ENCODE measurements around the gene AFMID. TPM values are rescaled to one million over a fixed set of nuclear protein-coding genes. Genes with fewer than 3 reads are reported as not detected.

The AFMID gene
- total RNA-seq, 1 experiment from 2014 or later, result 65.0 TPM

GRCh38 chr17:78241277-78242023 lies 54.3 kb downstream of the AFMID start:
- TF ChIP-seq CTCF (conservative IDR thresholded peaks at IDR 0.05; ENCODE audit: low read depth, low read length), result no peak
- TF ChIP-seq EZH2 (IDR thresholded peaks at IDR 0.05; ENCODE audit: borderline replicate concordance, low read depth, low read length, poor library complexity, severe bottlenecking), result no peak
- POLR2A ChIA-PET (ENCODE audit: low non-redundant PET), result interaction anchor here (0.6 kb wide), 1 partner anchor 15 kb away, joined by 3 read pairs; no protein-coding TSS in a partner anchor
- Histone ChIP-seq H3K4me3 (ENCODE audit: low read depth, low read length, poor library complexity, severe bottlenecking) (no peak overlapping the region), H3K27me3 (replicated peaks; ENCODE audit: insufficient read depth, low read depth, low read length, poor library complexity) (no peaks in the 10 kb centered on the region), H3K4me1 (ENCODE audit: insufficient read depth, low read length, poor library complexity, severe bottlenecking) (no peaks in the 10 kb centered on the region), H3K27ac (ENCODE audit: low read depth, low read length, poor library complexity, severe bottlenecking) (no peak overlapping the region), H3K9me3 (ENCODE audit: low read depth, low read length, poor library complexity, severe bottlenecking) (no peaks in the 10 kb centered on the region), H3K36me3 (ENCODE audit: insufficient read depth, low read length, poor library complexity, severe bottlenecking) (no peaks in the 10 kb centered on the region)
- BruUV-seq (replicated peaks), result no TSS peak
- peak; percentile 59 for DNase-seq (ENCODE audit: low spot score)
- CTCF ChIA-PET, result no interaction called here
- intact Hi-C loops (cut with micrococcal nuclease; ENCODE audit: unreplicated experiment), result no loop called here

- no peaks in the 10 kb centered on the region for H3K36me3 ChIP-seq (ENCODE audit: insufficient read depth, low read length, poor library complexity, severe bottlenecking)
- H3K9me3 ChIP-seq (ENCODE audit: low read depth, low read length, poor library complexity, severe bottlenecking), result no peaks in the 10 kb centered on the region
- intact Hi-C loops (cut with micrococcal nuclease; ENCODE audit: unreplicated experiment), result no loop called here
- DNase-seq (ENCODE audit: low spot score), result no peak
- no peaks in the 10 kb centered on the region for H3K27me3 ChIP-seq (replicated peaks; ENCODE audit: insufficient read depth, low read depth, low read length, poor library complexity)
- no TSS peak for BruUV-seq (replicated peaks)
- H3K4me1 ChIP-seq (ENCODE audit: insufficient read depth, low read length, poor library complexity, severe bottlenecking), result no peaks in the 10 kb centered on the region
- no peak overlapping the region for H3K27ac ChIP-seq (ENCODE audit: low read depth, low read length, poor library complexity, severe bottlenecking)
- H3K4me3 ChIP-seq (ENCODE audit: low read depth, low read length, poor library complexity, severe bottlenecking), result no peak overlapping the region
- ChIA-PET POLR2A (ENCODE audit: low non-redundant PET) (no interaction called here), CTCF (no interaction called here)
- TF ChIP-seq EZH2 (IDR thresholded peaks at IDR 0.05; ENCODE audit: borderline replicate concordance, low read depth, low read length, poor library complexity, severe bottlenecking), result no peak
- TF ChIP-seq CTCF (conservative IDR thresholded peaks at IDR 0.05; ENCODE audit: low read depth, low read length), result no peak
Observed at GRCh38 chr17:78242024-78242742, 55.0 kb downstream of the AFMID start.

GRCh38 chr17:78247304-78247703 lies 60.1 kb downstream of the AFMID start:
- intact Hi-C loops (cut with micrococcal nuclease; ENCODE audit: unreplicated experiment), result no loop called here
- CTCF ChIA-PET, result no interaction called here

More at GRCh38 chr17:78247304-78247703, 60.1 kb downstream of the AFMID start:
- Histone ChIP-seq H3K4me3 (ENCODE audit: low read depth, low read length, poor library complexity, severe bottlenecking) (no peak overlapping the region), H3K4me1 (ENCODE audit: insufficient read depth, low read length, poor library complexity, severe bottlenecking) (no peaks in the 10 kb centered on the region), H3K27me3 (replicated peaks; ENCODE audit: insufficient read depth, low read depth, low read length, poor library complexity) (no peaks in the 10 kb centered on the region), H3K9me3 (ENCODE audit: low read depth, low read length, poor library complexity, severe bottlenecking) (no peaks in the 10 kb centered on the region), H3K27ac (ENCODE audit: low read depth, low read length, poor library complexity, severe bottlenecking) (no peak overlapping the region), H3K36me3 (ENCODE audit: insufficient read depth, low read length, poor library complexity, severe bottlenecking) (no peaks in the 10 kb centered on the region)
- POLR2A ChIA-PET (ENCODE audit: low non-redundant PET), result no interaction called here
- no TSS peak for BruUV-seq (replicated peaks)
- DNase-seq (ENCODE audit: low spot score), result no peak
- no peak for TF ChIP-seq EZH2 (IDR thresholded peaks at IDR 0.05; ENCODE audit: borderline replicate concordance, low read depth, low read length, poor library complexity, severe bottlenecking)
- TF ChIP-seq CTCF (conservative IDR thresholded peaks at IDR 0.05; ENCODE audit: low read depth, low read length), result no peak
